Stimulated activated CD4-positive, alpha-beta T cell treated with anti-CD3 and anti-CD28 coated beads, TNF-alpha, amount 100 ng/mL, for 4 hours (primary cell): ENCODE results near the gene PIP5K1A.
A peak's percentile ranks its signal among the peaks of the same experiment; 100 is the strongest.
"Not testable (repeated sequence)": the region's sequence is repeated elsewhere in the genome, so short reads cannot be mapped to it uniquely, and the experiment has no call there.

Experiments used
- DNase-seq, 3 experiments: peaks; one replicate each; pipeline ENCODE4 v3.0.0-alpha.2; 2020; ENCODE audit warnings: low read depth in 3 of 3

PIP5K1A gene, protein sequence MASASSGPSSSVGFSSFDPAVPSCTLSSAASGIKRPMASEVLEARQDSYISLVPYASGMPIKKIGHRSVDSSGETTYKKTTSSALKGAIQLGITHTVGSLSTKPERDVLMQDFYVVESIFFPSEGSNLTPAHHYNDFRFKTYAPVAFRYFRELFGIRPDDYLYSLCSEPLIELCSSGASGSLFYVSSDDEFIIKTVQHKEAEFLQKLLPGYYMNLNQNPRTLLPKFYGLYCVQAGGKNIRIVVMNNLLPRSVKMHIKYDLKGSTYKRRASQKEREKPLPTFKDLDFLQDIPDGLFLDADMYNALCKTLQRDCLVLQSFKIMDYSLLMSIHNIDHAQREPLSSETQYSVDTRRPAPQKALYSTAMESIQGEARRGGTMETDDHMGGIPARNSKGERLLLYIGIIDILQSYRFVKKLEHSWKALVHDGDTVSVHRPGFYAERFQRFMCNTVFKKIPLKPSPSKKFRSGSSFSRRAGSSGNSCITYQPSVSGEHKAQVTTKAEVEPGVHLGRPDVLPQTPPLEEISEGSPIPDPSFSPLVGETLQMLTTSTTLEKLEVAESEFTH

DNA sequence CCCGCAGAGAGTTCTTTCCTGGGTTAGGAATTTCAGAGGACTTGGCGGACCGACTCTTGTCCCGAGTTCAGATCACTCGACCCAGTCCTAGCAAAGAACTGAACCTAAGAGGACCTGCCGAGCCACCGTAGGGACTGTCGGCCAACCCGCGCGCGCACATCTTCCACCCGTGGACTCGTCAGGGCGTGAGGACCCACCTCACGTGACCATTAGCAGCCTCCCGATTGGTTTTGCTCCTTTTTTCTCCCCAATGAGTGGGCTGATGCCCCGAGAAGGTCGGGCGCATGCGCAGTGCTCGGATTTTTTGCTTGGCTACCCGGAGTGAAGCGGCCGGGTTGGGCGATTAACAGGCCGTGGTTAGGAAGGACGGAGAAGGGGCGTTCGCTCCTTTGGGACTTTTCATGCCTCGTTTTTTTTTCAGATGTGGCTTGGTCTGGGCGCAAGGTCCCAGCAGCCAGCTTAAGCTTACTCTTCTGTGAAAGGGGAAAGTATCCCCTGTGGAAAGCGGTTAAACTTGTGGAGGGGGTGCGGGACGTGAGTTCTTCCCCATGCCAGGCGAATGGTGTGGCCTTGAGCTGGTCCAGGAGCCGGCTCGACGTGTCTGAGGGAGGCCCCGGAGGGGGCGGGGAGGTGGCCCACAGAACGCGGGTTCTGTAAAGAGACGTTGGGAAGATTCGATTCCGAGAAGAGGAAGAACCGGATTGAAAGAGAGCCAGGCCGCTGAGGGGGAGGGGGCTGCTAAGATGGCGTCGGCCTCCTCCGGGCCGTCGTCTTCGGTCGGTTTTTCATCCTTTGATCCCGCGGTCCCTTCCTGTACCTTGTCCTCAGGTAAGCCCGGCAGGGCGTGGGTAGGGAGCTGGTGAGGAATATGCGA lies at the start of gene PIP5K1A:
Gene PIP5K1A (plus strand): TSS at position 299 of the 874 bp plus-strand sequence. CDS start 445 bp downstream, at position 744.
- peak; percentile 94 to 99 (median 99) for DNase-seq

DNA sequence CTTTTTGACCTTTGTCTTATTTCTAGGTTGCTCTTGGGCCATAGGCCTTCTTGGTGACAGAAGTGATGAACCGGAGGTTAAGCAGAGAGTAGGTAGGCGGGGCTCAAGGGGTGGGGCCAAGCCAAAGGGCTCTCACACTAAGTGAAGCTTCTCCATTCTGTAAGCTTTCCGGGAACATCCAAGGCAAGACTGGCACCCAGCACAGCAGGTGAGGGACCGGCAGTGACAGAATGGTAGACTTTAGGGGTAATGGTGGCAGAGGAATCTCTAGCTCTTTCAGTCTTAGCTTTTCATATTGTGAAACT lies 41.9 kb upstream of the PIP5K1A start, which contains the start of gene TNFAIP8L2:
Gene TNFAIP8L2 (plus strand): TSS at position 135 of the 305 bp plus-strand sequence. CDS start 2,049 bp downstream, outside the sequence.
- peak in 2 of 3 experiments; percentile 49 to 60 for DNase-seq

DNA sequence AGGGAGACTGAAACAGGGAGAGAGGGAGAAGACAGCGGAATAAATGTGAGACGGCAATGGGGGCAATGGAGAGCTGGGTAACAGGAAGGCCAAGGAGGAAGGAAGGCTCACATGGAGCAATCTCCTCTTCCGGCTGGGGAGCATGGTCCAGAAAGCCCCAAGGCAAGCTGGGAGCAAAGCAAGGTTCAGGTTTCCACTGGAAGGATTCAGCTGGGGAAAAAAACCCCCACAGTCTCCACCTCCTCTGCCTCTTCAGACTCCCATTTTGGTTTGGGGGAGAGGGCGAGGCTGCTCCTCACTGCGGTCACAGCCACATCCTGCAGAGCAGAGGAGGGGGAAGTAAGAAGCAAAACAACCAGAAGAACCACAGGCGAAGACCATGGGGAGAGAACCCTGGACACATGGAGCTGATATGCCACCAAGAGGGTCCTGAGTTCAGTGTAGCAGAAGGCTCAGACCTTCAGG lies 41.3 kb upstream of the PIP5K1A start:
- DNase-seq = peak in 1 of 3 experiments; percentile 35

DNA sequence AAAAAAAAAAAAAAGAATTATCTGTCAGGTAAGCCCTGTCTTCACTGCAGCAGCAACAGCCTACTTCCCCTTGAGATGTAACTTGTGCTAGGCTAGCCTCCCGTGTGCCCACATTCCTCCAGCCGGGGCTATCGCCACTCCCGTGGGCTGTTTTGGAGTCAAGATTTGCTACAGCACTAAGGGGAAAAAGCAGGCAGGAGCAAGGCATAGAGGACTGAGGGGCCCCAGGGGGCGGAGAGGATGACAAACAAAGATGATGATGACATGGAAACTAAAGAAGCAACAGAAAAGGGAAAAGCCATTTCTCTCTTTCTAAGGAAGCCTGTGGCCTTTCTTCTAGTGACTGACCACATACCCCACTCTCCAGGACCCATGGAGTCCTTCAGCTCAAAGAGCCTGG lies 40.0 kb upstream of the PIP5K1A start:
- DNase-seq = peak in 1 of 3 experiments; percentile 18

DNA sequence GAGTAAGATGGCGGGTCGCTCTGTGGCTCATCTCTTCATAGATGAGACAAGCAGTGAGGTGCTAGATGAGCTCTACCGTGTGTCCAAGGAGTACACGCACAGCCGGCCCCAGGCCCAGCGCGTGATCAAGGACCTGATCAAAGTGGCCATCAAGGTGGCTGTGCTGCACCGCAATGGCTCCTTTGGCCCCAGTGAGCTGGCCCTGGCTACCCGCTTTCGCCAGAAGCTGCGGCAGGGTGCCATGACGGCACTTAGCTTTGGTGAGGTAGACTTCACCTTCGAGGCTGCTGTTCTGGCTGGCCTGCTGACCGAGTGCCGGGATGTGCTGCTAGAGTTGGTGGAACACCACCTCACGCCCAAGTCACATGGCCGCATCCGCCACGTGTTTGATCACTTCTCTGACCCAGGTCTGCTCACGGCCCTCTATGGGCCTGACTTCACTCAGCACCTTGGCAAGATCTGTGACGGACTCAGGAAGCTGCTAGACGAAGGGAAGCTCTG lies 39.6 kb upstream of the PIP5K1A start:
- DNase-seq = no peak

DNA sequence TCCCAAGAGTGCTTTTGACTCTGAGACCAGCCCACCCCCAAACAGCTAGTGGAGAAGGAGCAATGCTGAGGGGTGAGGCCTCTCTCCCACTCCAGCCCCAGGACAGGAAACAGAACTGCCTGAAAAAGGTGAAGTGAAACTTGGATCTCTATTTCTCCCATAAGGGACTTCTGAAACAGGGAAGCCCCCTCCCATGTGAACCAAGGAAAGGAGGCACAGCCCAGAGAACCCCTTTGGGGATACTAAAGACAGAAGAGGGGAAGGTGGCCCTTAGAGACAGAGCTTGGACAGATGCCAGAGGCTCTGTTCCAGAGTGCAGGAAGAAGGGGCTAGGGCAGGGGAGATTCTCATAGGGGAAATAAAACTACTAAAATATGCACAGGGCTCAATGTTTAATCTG lies 39.0 kb upstream of the PIP5K1A start:
- DNase-seq = no peak

DNA sequence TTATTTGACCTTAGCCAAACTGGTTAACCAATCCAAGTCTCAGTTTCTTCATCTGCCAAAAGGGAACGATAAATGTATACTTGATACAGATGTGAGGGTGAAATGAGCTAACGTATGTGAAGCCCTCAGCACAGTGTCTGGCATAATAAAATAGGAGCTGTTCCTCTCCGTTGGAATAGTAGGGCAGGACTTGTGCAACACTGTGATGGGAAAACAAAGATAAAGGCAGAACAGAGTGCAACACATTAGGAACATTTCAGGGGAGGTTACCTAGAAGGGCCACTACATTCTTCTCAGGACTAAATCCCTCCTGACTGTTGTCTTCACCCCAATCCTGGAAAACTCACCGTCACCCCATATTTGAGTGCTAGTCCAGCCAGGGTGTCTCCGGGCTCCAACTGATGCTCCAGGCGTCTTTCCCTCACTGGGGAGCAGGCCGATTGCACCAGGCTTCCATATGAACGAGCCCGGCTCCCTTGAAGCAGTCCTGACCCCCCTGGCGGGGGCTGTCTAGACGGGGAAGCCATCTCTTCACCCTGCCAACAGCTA lies 33.5 kb upstream of the PIP5K1A start:
- no peak for DNase-seq

DNA sequence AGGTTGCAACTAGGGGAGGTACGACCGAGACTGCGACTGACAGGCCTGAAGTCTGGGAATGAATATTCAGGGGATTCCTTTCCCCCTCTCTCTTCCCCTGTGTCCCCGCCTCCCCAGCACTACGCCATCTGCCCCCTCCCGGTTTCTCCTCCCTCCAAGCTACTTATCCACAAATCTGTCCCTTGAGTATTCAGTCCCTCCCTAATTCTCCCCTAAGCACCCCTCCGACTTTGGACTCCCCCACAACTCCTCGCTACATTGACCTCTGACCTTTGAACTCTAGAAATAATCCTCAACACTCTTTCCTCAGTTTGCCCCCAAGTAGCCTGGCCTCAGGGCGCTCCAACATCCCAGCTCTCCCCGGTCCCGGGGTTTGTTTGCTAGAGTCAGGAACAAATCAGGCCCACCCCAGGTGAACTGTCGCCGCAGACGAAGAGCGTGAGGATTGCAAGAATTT lies 33.0 kb upstream of the PIP5K1A start:
- DNase-seq = no peak

DNA sequence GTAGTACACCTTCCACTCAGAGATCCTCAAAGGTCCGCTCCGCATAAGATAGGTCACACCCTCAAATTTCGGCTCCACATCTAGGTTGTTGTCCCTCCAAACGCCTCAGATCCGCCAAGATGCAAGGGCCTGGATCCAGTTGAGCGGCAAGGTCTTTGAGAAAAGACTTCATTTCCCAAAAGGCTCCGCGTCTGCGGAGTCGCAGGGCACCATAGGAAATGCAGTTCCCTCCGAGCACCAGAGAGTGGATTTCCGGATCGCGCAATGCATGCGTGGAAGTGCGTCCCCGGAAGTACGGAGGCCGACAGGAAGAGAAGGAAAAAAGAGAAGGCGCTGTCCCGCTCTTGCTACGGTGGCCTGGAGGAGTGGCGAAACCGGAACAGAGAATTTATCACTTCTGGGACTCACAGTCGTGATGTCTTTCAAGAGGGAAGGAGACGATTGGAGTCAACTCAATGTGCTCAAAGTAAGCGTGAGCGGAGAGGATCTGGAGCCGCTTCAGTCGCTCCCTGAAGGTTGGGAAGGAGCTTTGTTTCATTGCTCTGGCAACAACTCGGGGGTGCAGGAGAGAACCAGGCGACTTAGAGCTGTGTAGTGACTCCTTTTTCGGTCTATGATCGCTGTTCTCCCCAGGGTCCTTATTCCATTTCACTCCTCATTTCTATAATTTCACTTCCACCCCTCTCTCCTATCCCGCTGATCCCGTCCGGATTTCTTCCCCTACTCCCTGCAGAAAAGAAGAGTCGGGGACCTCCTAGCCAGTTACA lies 32.4 kb upstream of the PIP5K1A start, which contains the start of the genes LYSMD1 and SCNM1:
Gene LYSMD1 (minus strand): TSS at position 165 of the 767 bp plus-strand sequence. CDS start 644 bp downstream, outside the sequence.
Gene SCNM1 (plus strand): TSS at position 407 of the 767 bp plus-strand sequence. CDS start 9 bp downstream, at position 416.
- peak; percentile 80 to 91 (median 90) for DNase-seq

DNA sequence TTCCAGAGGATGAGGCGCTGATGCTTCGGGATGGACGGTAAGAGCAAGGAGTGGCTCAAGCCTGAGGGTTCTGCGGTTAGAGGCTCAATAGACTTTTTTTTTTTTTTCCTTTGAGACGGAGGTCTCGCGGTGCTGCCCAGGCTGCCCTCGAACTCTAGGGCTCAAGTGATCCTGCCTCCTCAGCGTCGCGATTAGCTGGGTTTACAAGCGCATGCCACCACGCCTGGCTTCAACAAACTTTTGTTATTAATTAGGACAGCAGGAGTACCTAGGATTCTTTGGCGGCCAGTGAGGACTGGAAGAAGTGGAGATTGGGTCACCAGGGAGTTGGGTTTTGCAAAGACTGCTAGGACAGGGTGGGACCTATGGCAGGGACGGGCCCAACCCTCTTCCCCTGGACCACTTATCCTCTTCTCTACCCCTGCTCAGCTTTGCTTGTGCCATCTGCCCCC lies 31.8 kb upstream of the PIP5K1A start:
- no peak for DNase-seq

DNA sequence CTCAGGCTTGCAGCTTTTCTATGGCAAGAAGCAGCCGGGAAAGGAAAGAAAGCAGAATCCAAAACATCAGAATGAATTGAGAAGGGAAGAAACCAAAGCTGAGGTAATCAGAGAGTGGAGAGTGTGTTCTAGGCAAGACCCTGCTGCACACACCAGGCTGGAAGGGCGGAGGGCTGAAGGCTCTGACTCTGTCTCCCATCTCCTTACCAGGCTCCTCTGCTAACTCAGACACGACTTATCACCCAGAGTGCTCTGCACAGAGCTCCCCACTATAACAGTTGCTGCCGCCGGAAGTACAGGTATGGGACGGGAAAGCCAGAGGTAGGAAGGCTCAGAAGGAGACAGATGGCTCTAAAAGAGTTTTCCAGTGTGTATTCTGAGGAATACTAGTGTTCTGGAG lies 31.2 kb upstream of the PIP5K1A start:
- no peak for DNase-seq

DNA sequence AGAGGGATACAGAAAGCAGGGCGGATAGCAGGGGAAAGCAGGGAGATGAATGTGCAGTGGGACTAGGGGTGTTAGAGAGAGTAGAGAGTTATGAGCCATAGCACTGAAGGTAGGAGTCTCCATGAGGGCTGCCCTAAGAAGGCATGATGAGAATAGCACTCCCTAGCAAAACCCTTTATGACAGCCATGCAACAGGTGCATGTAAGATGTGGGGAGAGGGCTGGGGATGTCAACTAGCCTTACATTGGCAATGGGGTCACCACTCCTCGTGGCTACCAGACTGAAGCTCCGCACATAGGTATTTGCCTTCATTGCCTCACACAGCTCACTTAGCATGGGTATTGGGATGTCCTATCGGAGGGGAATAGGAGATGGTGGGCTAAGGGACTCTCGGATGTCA lies 27.2 kb upstream of the PIP5K1A start:
- DNase-seq = no peak

DNA sequence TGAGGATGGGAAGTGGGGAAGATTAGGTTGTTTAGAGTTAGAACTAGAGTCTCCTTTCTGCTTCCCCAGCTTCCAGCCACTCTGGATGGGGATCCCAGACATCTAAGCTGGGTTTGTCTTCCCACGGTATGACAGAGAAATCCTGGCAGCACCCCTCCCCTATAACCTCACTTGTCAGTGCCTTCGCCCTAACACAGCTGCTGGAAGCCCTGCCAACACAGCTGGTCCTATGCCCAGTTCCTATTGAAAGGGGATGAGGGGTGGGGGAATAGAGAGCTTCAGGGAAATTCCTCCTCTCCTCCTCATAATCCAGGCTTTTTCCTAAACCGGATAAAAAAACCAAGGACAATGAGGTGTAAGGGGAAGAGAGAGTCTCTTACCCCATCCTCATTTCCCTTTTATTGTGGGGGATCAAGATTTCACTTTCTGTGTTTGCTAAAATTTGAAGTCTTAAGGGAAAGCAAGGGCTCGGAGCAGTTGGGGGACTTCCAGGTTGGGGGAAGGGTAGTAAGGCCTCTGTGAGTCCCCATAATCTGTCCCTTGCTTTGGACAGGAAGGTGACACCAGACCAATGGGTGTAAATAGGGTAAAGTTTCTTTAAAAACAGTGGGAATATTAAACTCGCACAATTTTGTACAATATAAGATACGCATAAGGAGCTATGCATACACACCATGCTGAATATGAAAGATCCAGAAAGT lies 23.2 kb upstream of the PIP5K1A start:
- DNase-seq = no peak

DNA sequence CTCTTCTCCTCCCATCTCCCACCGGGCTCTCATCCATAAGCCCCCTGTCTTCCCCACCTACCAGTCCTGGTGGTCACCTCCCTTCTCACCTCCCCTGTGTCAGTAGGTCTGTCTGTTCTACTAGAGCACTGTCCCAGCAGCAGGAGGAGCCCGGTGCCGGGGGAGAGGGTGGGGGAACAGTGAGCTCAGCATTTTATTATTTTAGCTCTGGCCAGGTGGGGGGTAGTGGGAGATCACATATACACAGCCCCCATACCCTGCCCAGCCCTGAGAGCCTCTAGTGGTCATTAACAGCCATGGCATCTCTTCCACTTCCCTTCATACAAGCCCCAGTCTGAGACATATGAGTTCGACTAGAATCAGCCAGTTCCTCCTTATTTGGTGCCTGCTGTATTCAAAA lies 22.5 kb upstream of the PIP5K1A start, which contains the start of gene TMOD4:
Gene TMOD4 (minus strand): TSS at position 119 of the 400 bp plus-strand sequence. CDS start 1,106 bp downstream, outside the sequence.
- no peak for DNase-seq

DNA sequence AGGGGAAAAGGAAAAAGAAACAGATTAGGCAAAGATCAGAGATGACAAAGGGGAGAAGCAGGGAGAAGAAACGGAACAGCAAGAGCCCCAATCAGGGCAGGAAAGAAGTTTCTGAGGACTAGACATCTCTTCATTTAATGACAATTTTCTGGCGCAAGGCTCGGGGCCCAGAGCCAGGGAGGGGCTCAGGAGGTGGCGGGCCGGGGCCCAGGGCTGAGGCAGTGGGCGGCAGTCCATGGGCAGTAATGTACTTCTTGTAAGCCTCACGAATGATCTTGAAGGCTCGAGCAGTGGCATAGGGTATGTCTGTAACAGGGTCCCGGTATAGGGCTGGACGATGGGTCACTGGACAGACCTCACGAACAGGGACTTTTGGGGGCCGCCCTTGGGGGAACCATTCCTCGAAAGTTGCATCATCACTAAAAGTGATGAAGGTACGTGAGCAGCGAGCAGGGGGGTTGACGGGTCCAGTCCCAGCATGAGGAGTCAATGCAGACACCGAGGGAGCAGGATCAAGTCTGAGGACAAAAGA lies 21.8 kb upstream of the PIP5K1A start:
- DNase-seq = no peak

DNA sequence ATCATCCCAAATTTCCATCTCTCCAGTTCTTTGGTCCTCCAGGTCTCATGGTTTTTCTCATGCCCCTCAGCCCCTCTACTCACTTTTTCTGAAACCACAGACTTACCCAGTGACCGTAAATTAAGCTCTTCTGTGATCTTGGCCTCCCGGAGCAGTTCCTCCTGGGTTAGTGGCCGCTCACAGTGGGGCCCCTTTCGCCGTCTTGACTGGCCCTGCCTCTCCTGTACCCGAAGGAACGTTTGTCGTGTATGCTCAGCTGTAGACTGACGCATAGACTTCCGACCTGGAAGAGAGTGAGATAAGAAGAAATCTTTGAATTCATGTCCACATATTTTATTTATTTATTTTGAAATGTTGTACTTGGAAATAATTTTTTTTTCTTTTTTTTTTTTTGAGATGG lies 14.1 kb upstream of the PIP5K1A start:
- DNase-seq = no peak

DNA sequence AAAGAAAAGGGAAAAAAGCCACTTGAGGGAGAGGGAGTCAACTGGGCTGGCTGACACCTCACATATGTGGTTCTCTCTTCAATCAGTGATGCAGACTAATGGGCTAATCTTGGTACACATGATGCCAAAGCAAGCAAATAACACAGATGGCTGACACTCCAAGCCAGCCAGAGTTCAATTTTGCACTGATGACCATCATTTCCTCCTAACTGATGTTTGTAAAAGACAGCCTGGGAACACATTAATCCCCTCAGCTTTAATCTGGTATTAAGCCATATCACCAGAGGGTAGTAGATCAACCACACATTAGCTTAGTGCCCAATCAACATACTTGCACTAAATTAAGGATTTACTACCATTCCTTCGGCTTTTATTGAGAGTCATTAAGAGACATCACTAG lies 11.1 kb upstream of the PIP5K1A start:
- no peak for DNase-seq

DNA sequence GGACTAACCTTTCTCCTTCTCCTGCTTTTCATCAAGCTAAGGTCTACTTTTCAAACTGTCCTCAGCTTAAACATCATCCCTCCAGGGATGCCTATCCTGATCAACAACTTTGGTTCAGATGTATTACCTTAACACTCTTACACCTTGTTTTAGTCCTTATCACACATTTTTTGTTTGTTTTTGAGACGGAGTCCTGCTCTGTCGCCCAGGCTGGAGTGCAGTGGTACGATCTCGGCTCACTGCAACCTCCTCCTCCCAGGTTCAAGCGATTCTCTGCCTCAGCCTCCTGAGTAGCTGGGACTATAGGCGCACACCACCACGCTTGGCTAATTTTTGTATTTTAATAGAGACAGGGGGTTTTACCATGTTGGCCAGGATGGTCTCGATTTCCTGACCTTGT lies 9.7 kb upstream of the PIP5K1A start:
- DNase-seq = not testable (repeated sequence)
